HL-60 (cell line): ENCODE results near the gene MTSS2.

ENCODE experiments used
- DNase-seq, 2 experiments: peaks; one replicate each; pipeline ENCODE4 v3.0.0-alpha.2; 2010 to 2020; ENCODE audit warnings: low read depth in 1 of 2, low spot score in 1 of 2
- H3K27ac ChIP-seq: fragments of 250-450 bp; sonication (Bioruptor Pico); replicated peaks from 2 replicates; pipeline ENCODE4 v1.5.1; 2020; ENCODE audit warnings: mild to moderate bottlenecking, moderate library complexity
- H3K27me3 ChIP-seq: fragments of 250-450 bp; sonication (Bioruptor Pico); 2 replicates; pipeline ENCODE4 v1.5.1; 2021; ENCODE audit warnings: mild to moderate bottlenecking, moderate library complexity; ENCODE audit not compliant: insufficient read depth, poor library complexity, severe bottlenecking
- H3K4me3 ChIP-seq: replicated peaks from 2 replicates; pipeline ENCODE4 v1.5.1; 2011; ENCODE audit warnings: mild to moderate bottlenecking, control low read depth, low read length; ENCODE audit not compliant: insufficient read depth
- GABPA ChIP-seq: IDR thresholded peaks from 2 replicates; pipeline ENCODE4 v1.6.1; 2012; ENCODE audit warnings: low read depth
- POLR2AphosphoS5 ChIP-seq: IDR thresholded peaks from 2 replicates; pipeline ENCODE4 v1.6.1; 2012; ENCODE audit warnings: low read depth
- SPI1 ChIP-seq: IDR thresholded peaks from 2 replicates; pipeline ENCODE4 v1.6.1; 2012; ENCODE audit warnings: low read depth, mild to moderate bottlenecking, borderline replicate concordance
- TF ChIP-seq, protein P1 (sequence below): IDR thresholded peaks from one replicate; pipeline ENCODE4 v1.5.1; 2011; ENCODE audit warnings: low read length, control low read depth, inconsistent platforms; ENCODE audit not compliant: insufficient read depth
- TF ChIP-seq, protein P2 (sequence below): IDR thresholded peaks from 2 replicates; pipeline ENCODE4 v1.6.1; 2012; ENCODE audit warnings: low read depth; ENCODE audit not compliant: insufficient replicate concordance

Gene MTSS2

DNA sequence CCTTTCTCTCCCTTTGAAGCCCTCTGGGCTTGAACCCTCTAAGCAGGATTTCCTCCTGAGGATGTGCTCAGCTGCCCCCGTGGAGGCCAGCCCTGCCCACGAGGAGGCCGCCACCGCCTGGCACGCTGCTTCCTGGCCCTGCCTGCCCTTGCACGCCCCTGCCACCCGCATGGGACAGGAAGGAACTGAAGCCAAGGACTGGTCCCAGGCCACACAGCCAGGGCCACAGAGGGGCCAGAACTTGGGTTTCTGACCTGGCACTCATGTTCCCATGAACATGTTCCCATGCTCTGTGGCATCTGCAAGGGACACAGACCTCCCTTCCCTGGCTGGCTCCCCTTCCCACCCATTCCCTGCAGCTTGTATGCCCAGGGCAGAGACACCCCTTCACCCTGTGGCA lies 24.1 kb upstream of the MTSS2 start:
- DNase-seq, result no peak
- TF ChIP-seq SPI1 (no peak), GABPA (no peak), POLR2AphosphoS5 (0 out of 2 replicates have a peak, but pooled peaks have one; percentile 32)
- TF ChIP-seq, protein P1, sequence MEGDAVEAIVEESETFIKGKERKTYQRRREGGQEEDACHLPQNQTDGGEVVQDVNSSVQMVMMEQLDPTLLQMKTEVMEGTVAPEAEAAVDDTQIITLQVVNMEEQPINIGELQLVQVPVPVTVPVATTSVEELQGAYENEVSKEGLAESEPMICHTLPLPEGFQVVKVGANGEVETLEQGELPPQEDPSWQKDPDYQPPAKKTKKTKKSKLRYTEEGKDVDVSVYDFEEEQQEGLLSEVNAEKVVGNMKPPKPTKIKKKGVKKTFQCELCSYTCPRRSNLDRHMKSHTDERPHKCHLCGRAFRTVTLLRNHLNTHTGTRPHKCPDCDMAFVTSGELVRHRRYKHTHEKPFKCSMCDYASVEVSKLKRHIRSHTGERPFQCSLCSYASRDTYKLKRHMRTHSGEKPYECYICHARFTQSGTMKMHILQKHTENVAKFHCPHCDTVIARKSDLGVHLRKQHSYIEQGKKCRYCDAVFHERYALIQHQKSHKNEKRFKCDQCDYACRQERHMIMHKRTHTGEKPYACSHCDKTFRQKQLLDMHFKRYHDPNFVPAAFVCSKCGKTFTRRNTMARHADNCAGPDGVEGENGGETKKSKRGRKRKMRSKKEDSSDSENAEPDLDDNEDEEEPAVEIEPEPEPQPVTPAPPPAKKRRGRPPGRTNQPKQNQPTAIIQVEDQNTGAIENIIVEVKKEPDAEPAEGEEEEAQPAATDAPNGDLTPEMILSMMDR, result no peak
- TF ChIP-seq, protein P2, sequence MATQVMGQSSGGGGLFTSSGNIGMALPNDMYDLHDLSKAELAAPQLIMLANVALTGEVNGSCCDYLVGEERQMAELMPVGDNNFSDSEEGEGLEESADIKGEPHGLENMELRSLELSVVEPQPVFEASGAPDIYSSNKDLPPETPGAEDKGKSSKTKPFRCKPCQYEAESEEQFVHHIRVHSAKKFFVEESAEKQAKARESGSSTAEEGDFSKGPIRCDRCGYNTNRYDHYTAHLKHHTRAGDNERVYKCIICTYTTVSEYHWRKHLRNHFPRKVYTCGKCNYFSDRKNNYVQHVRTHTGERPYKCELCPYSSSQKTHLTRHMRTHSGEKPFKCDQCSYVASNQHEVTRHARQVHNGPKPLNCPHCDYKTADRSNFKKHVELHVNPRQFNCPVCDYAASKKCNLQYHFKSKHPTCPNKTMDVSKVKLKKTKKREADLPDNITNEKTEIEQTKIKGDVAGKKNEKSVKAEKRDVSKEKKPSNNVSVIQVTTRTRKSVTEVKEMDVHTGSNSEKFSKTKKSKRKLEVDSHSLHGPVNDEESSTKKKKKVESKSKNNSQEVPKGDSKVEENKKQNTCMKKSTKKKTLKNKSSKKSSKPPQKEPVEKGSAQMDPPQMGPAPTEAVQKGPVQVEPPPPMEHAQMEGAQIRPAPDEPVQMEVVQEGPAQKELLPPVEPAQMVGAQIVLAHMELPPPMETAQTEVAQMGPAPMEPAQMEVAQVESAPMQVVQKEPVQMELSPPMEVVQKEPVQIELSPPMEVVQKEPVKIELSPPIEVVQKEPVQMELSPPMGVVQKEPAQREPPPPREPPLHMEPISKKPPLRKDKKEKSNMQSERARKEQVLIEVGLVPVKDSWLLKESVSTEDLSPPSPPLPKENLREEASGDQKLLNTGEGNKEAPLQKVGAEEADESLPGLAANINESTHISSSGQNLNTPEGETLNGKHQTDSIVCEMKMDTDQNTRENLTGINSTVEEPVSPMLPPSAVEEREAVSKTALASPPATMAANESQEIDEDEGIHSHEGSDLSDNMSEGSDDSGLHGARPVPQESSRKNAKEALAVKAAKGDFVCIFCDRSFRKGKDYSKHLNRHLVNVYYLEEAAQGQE, result no peak
- H3K4me3 ChIP-seq, result no peak overlapping the region
- no peaks in the 10 kb centered on the region for H3K27me3 ChIP-seq
- no peak overlapping the region for H3K27ac ChIP-seq

DNA sequence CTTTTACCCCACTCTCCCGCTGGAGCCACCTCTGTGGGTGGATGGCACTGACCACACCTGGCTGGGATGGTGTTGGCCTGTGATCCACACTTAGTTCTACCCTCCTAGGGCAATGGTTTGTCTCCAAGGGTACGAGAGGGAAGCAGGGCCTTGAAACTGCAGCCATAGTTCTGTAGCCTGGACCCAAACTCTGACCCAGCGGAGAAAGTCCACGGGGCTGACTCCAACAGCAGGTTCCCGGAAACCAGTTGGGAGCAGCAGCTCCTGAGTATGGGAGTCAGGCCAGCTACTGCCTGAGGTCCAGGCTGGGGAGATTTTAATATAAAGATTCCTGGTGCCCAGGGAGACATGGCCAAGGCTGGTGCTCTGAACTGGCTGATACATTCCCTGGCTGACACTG lies 23.6 kb upstream of the MTSS2 start:
- Histone ChIP-seq H3K27me3 (no peaks in the 10 kb centered on the region), H3K27ac (no peak overlapping the region), H3K4me3 (no peak overlapping the region)
- no peak for DNase-seq
- TF ChIP-seq POLR2AphosphoS5, result no peak
- TF ChIP-seq SPI1, result no peak
- TF ChIP-seq, protein P1, result no peak
- TF ChIP-seq, protein P2, result no peak
- TF ChIP-seq GABPA, result no peak

DNA sequence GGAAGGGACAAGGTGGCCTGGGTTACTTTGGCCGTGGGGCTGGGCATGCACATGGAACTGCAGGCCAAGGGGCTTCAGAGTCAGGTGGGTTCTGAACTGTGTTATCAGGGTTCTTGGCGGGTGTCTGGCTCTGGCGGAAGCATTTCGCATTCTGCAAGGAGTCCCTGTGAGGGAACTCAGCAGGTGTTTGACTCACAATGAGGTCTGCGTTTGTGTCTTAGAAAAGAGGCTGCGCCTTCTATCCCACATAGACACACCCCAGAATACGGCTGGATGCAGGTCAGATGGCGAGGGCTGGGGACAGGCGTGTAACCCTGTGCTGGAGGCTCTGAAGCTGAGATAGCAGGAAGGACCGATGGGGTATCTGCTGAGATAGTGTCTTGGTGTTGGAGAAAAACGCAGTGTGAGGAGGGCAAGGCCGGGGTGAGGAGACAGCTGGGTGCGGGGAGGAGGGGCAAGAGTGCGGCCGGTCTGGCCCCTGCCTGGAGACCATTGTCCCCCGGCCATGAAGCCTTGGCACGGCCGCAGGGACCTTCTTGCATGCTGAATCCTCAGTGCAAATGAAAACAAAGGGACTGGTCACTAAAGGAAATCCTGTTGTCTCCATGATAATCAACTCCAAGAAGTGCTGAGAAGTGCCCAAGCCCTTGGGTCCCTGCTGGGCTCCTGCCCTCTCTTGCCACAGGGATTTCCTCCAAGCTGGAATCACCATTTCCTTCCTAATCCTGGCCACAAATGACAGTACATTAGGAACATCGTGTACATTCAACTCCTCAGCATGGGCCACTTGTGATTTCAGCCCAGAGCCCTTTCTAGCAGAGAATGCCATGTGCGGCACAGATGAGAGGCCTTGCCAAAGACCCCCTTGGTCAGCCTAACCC lies 22.8 kb upstream of the MTSS2 start:
- TF ChIP-seq GABPA, result no peak
- TF ChIP-seq, protein P1, result no peak
- TF ChIP-seq, protein P2, result no peak
- TF ChIP-seq SPI1, result no peak
- TF ChIP-seq POLR2AphosphoS5, result no peak
- DNase-seq, result no peak
- H3K27ac ChIP-seq, result no peak overlapping the region

More for the DNA sequence above, 22.8 kb upstream of the MTSS2 start:
- Histone ChIP-seq H3K27me3 (no peaks in the 10 kb centered on the region), H3K4me3 (no peak overlapping the region)
